HK-2 (cell line): ENCODE measurements around the gene FADS2.

ENCODE experiments used
- DNase-seq: peaks from one replicate; pipeline ENCODE4 v3.0.0-alpha.2; 2018; ENCODE audit not compliant: unreplicated experiment

FADS2 gene

GRCh38 chr11:61846362-61847020 lies 18.4 kb downstream of the FADS2 start:
- DNase-seq, result no peak

- no peak for DNase-seq
Measured at GRCh38 chr11:61847914-61848581, 19.9 kb downstream of the FADS2 start.

GRCh38 chr11:61848631-61849030 lies 20.5 kb downstream of the FADS2 start:
- DNase-seq, result no peak

- no peak for DNase-seq
Measured at GRCh38 chr11:61850687-61851086, 22.6 kb downstream of the FADS2 start.

- no peak for DNase-seq
Measured at GRCh38 chr11:61851113-61851899, 23.2 kb downstream of the FADS2 start.

- no peak for DNase-seq
Measured at GRCh38 chr11:61851900-61852295, 23.8 kb downstream of the FADS2 start.

- DNase-seq, result no peak
Measured at GRCh38 chr11:61853698-61854169, 25.6 kb downstream of the FADS2 start.

- DNase-seq, result no peak
Measured at GRCh38 chr11:61854206-61854895, 26.3 kb downstream of the FADS2 start.

GRCh38 chr11:61854966-61855714 lies 27.0 kb downstream of the FADS2 start:
- no peak for DNase-seq

- DNase-seq, result no peak
Measured at GRCh38 chr11:61855939-61856680, 28.0 kb downstream of the FADS2 start.

- no peak for DNase-seq
Measured at GRCh38 chr11:61860054-61860903, 32.2 kb downstream of the FADS2 start.

GRCh38 chr11:61861634-61862033 lies 33.5 kb downstream of the FADS2 start:
- no peak for DNase-seq

GRCh38 chr11:61862714-61863547 lies 34.8 kb downstream of the FADS2 start:
- peak; percentile 19 for DNase-seq

GRCh38 chr11:61863548-61864081 lies 35.5 kb downstream of the FADS2 start:
- no peak for DNase-seq

- no peak for DNase-seq
Measured at GRCh38 chr11:61864814-61865775, 37.0 kb downstream of the FADS2 start.

GRCh38 chr11:61866231-61866957 lies 38.3 kb downstream of the FADS2 start:
- no peak for DNase-seq

GRCh38 chr11:61866958-61867343 lies 38.9 kb downstream of the FADS2 start:
- DNase-seq, result no peak
